PC-3 (cell line): ENCODE data around the gene FBLIM1.

Experiments used
- CTCF ChIP-seq: fragments of 300-600 bp; sonication (generic); conservative IDR thresholded peaks from 2 replicates; pipeline ENCODE4 v1.5.1; 2017; ENCODE audit warnings: antibody characterized with exemption, low read depth, mild to moderate bottlenecking, low read length
- EZH2 ChIP-seq: fragments of 300-600 bp; sonication (generic); IDR thresholded peaks from one replicate; pipeline ENCODE4 v1.6.1; 2017; ENCODE audit warnings: antibody characterized with exemption, mild to moderate bottlenecking, low read length; ENCODE audit not compliant: unreplicated experiment
- EZH2phosphoT487 ChIP-seq: fragments of 300-600 bp; sonication (generic); IDR thresholded peaks from 2 replicates; pipeline ENCODE4 v1.6.1; 2018; ENCODE audit warnings: mild to moderate bottlenecking, antibody characterized with exemption, low read length, borderline replicate concordance

DNA sequence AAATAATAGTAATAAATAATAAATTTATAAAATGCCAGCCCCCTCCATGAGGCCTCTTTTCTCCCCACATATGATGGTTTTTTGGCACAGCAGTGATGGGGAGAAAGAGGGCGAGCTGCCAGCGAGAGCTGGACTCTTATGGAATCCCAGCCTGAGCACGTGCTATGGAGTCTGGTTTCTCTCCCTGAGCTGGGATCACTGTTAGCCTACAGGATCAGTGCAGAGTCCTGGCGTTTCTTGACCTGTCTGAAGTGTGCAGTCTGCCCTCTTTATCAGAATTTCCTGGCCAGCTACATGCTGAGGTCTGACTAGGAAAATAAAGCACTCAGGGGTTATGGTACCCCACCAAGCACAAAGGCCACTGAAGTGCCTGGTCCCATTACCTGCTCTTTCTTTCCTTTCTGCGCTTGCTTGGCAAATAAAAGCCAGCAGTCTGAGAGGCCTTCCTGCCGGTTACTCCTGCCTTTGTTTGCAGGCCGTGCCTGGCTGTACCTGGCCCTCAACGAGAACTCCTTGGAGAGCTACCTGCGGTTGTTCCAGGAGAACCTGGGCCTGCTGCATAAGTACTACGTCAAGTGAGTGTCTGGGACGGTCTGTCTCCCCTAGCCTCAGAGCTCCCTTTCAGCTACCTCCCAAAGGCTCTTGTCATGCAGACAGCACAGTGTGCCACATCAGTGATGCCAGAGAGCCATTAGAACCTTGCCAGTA is 41.0 kb upstream of the FBLIM1 start:
- no peak for TF ChIP-seq EZH2
- TF ChIP-seq CTCF = no peak
- no peak for TF ChIP-seq EZH2phosphoT487
